GM18498 (cell line): ENCODE results near the gene EXD1.

Experiments
- ATAC-seq: cut with Tn5 transposase; IDR thresholded peaks from one replicate; pipeline ENCODE4 v1.9.1; 2021; ENCODE audit warnings: mild to moderate bottlenecking, moderate library complexity; ENCODE audit not compliant: unreplicated experiment

Gene EXD1

DNA sequence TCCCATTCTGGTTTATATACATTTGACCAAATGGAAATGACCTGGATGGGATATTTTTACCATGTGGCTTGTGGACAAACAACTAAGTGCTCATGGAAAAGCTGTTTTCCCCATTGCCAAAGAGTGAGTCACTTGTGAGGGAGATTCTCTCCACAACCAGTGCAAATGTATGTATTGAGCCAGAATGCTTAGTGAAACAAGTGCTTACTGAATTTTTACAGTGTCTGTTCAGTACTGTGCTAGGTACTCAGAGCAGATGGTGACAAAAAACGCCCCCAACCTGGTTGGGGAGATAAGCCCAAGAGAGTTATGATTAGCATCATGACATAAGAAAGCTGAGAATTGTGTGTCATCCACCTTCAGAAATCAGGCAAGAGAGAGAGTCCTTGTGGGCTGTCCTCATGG is 2.8 kb upstream of the EXD1 start:
- ATAC-seq: no peak

DNA sequence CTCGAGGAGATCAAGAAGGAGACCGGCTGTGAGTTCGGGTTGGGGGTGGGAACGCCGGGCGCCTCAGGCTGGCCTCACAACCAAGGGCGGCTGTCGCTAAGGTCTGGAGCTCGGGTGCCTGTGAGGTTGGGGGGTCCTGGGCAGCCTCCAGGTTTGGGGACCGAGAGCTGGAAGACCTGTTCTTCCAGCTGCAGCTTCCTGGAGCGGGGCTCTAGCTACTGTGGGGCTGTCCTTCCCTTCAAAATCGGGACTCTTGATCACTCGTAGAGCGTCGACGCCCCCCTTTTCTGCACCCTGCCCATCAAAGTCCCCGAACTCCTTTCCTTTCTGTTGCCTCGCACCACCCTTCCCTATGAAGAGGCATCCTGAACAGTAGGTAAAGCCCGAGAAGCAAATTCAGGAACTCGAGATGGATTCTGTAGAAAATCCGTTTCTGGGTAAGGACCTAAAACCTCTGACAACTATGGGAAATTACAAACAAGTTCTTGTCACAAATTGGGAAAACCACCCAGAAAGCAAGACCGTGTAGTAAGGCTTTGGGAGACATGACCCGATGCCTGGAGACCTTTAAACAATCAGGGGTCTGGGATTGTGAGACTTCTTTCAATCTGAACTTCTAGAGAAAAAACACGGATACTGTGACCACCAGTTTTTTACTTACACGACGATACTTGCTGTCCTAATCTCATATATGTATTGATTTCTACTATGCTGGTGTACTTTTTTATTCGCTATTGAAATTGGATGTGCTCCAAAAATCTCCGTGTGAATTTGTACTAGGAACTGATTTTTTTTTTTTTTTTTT is 1.1 kb upstream of the EXD1 start:
- peak; percentile 40 for ATAC-seq

DNA sequence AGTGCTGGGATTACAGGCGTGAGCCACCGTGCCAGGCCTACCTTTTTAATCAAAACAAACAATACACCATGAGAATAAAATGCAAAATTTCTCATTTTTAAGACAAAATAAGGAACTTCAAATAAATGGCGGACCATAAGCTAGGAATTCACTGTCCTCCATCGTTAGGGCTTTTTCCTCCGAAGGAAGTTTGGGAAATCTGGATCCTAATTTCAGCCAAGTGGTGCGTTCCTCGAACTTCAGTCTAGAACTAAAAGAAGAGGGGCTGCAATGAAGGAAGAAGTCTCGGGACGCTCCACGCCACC is 260 bp downstream of the EXD1 start:
- ATAC-seq: no peak

DNA sequence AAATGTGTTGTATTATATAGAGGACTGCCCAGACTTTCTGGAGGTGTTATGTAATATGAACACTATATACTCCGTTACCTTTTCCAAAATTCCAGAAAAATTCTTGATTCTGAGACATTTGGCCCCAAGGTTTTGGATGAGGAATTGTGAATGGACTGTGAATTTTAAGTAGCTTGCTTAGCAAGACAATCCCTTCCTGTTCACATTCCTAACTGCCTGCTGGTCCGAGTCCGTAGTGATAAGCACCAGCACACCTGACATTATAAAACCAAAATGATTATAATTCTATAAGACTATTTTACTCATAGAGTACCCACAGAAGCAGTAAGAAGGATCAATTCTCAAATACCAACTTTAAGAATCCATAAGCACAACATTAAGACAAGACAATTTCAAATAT is 11.2 kb downstream of the EXD1 start:
- no peak for ATAC-seq

DNA sequence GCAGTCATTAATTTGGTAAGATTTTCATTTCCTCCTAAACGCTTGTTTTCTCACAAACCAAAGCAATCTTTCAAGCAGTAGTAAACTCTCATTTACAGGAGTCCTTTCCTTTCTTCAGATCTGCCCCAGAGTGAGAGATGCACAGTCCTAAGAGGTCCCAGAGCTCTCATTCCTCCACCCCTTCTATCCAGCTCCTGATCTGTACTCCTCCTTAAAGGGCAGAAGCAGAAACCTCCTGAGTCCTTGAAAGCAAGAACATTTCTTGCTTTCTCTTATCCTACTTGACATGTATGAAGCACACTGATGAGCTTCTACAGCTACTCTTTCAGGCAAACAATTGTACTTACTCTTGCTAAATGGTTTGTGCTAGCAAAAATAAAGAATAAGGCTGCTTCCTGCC is 11.7 kb downstream of the EXD1 start:
- ATAC-seq: no peak

DNA sequence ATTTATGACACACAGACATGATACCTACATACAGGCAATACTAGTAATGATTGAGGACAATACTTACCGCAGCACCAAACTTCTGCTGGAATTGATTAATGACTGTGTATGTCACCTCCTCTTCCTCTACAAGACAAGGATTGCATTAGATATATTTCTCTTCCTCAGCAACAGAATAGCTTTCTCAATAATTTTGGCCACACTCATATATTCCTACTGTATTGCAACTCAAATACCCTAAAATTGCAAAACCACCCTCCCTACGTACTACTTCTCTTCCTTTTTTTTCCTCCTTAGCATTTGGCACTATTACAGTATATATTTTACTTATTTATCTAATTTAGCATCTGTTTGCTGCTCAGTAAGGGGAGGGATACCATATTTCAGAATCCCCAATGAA is 14.8 kb downstream of the EXD1 start:
- no peak for ATAC-seq

DNA sequence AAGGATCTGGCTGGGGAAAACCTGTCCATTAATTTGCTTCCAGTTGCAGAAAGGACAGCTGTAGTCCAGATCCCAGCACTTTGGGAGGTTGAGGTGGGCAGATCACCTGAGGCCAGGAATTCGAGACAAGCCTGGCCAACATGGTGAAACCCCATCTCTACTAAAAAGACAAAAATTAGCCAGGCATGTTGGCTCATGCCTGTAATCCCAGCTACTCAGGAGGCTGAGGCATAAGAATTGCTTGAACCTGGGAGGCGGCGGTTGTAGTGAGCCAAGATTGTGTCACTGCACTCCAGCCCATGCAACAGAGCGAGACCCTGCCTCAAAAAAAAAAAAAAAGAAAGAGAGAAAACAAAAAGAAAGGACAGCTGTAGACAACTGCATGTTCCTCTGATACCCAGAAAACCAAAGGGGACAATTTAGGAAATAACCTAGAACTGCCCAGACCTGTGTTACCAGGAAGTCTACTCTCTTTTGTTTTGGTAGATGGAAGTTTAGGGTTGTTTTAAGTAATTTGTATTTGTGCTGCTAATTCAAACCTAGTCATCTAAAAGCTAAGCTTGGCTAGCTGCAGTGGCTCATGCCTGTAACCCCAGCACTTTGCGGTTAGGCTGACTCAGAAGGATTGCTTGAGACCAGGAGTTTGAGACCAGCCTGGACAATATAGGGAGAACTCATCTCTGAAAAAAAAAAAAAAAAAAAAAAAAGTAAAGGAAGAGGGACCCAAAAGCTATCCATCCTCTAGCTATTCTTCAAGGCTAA is 22.7 kb downstream of the EXD1 start:
- ATAC-seq: no peak

DNA sequence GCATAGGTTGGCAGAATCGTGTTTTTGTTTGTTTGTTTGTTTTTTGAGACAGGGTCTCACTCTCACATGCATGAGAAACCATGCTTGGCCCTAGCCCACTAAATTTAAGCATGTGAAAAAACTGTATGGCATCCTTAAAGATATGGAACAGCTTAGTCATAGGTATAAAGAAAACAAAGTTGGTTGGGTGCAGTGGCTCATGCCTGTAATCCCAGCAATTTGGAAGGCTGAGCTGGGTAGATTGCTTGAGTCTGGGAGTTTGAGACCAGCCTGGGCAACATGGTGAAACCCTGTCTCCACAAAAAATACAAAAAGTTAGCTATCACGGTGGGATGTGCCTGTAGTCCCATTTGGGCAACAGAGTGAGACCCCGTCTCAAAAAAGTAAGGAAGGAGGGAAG is 25.2 kb downstream of the EXD1 start:
- ATAC-seq: no peak

DNA sequence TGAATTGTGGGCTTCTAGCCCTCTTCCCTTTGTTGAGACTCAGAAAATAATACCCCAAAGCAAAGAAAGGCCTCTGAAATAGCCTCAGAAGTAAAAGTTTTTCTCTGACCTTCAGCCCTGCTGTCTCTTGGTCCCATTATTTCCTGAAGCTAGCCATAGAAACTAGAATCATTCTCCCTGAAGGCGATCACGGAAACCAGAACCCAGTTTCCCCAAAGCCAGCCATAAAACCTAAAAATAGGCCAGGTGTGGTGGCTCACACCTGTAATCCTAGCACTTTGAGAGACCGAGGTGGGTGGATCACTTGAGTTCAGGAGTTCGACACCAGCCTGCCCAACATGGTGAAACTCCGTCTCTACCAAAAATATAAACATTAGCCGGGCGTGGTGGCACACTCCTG is 27.2 kb downstream of the EXD1 start:
- ATAC-seq: no peak

DNA sequence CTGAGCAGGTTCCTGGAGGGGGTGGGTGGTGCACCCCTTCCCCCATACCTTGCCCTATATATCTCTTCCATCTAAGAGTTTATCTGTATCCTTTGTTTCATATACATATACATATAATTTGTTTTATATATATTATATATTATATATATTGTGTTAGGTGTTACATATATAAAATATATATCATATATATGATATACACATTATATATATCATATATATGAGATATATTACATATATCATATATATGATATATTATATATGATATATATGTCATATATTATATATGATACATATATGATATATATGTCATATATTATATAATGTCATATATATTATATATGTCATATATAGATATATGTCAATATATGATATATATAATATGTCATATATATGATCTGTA is 31.1 kb downstream of the EXD1 start:
- ATAC-seq: no peak

DNA sequence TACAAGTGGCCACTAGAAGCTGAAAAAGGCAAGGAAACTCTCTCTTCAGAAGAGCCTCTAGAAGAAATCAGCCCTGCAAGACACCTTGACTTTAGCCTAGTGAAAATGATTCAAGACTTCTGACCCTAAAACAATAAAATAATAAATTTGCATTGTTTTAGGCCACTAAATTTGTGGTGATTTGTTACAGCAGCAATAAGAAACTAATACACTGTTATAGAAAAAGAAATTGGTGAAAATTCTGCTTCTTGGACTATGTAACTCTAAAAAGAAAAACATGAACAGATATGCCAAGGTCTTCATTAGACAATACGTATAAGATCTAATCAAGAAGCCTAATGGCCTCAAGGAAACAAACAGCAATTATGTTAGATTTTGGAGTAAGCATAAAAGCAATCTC is 36.1 kb downstream of the EXD1 start:
- no peak for ATAC-seq

DNA sequence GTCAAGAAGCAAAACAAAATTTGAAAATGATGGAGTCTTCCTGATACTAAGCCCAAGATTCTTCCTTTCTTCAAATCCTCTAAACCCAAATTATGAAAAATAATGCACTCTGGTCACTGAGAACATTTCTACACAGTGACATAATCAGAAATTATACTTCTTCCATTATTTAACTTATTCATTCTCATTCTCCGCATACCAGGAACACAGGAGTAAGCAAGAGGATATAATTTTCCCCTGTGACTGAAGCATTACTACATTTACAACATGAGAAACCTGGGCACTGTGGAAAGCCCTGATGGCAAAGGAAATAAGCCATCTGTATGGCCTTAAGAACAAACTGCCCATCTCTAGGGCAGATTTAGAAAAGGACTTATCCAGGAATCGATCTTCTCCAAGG is 47.0 kb downstream of the EXD1 start:
- no peak for ATAC-seq

DNA sequence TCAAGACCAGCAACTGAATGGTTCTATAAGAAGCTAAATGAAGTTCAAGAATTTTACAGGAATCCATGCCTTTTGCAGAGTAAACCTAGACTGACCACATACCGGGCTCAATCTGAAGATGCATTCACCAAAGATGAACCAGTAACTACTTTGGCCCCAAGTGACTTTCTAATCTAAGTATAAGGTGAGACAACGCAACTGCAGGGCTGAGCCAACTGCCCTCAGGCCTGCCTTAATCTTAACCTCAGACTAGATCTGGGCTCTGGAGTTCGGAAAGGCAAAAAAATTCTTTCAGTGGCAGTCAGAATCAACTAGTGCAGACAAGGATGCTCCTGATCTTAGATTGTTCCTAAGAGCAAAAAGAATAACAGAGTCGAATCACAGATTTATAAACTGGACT is 48.3 kb downstream of the EXD1 start:
- no peak for ATAC-seq

DNA sequence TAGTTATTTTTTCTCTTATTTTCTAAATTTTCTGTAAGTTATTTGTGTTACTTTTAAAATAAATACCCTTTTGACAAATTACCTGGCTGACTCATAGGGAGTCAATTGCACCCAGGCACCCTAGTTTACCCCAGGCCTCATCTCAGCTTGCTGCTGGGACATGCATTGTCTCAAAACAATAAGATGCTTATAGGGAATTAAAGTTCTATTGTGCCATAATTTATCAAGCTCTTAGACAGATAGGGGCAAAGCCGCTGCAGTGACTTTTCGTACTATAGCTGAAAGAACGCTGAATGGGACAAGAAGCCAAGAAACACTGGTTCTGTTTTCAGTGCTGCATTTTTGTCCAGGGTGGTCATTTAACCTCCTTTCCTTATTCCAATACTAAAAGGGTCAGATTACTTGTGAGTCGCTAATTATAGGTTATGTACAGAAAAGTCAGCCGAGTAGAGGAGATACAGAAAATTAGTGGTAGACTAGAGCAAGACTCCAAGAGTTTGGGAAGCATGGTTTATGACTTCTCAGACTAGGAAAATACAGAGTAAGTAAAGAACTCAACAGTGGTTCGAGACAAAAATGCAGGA is 50.3 kb downstream of the EXD1 start:
- no peak for ATAC-seq

DNA sequence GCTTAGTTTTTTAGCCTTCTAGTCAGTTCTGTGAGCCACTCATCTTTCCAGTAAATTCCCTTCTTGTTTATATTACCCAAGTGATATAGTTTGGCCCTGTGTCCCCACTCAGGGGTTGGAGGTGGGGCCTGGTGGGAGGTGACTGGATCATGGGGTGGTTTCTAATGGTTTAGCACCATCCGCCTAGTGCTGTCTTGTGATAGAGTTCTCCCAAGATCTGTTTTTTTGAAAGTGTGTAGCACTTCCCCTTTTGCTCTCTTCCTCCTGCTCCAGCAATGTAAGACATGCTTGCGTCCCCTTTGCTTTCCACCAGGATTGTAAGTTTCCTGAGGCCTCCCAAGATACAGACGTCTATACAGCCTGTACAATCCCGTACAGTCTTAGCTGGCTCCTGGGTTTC is 60.8 kb downstream of the EXD1 start:
- no peak for ATAC-seq

DNA sequence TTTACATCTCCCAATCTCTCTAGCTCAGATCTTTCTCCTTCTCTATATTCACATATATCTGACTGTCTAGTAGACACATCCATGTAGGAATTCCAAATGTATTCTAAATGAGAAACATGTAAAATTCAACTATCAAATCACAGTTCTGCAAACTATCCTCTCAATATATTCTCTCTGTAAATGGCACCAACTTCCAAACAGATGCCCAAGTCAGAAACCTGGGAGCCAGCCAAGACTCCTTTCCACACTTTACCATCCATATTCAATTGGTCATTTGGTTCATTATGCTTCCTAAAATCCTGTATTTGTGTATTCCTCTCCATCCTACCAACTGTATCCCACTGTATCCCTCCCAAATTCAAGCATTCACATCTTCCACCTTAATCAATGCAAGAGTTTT is 61.5 kb downstream of the EXD1 start:
- no peak for ATAC-seq

DNA sequence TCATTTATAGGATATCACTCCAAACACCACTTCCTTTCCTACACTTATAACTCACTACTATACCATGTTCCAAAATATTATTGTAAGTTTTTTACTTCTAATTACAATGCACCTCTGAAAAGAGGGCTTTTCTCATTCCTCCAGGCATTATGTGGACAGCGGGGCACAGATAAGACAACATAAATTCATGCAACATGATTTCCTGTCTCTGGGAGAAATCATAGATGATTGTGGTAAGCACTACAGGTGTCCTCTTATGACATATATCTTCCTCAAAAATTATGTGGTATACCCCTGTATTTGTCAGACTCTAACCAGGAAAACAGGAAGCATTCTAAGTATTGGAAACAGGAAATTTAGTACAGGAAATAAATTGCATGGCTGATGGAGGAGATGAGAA is 68.8 kb downstream of the EXD1 start:
- ATAC-seq: no peak

DNA sequence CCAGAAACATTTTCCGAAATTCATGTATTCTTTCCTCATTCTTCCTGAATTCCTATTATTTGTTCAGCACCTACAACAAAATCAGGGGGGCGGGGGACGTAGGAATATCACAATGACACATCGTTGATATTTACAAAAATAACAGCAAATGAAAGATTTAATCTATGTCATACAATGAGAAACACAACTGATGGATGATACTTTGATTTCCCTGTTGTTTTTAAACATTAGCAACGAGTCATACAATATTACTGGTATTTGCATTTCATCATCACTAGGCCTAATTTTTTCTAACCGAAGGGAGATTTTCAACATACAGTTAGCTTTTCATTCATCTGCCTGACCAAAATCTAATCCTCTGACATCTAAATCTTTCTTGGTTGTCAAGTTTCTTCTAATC is 69.2 kb downstream of the EXD1 start:
- ATAC-seq: no peak

DNA sequence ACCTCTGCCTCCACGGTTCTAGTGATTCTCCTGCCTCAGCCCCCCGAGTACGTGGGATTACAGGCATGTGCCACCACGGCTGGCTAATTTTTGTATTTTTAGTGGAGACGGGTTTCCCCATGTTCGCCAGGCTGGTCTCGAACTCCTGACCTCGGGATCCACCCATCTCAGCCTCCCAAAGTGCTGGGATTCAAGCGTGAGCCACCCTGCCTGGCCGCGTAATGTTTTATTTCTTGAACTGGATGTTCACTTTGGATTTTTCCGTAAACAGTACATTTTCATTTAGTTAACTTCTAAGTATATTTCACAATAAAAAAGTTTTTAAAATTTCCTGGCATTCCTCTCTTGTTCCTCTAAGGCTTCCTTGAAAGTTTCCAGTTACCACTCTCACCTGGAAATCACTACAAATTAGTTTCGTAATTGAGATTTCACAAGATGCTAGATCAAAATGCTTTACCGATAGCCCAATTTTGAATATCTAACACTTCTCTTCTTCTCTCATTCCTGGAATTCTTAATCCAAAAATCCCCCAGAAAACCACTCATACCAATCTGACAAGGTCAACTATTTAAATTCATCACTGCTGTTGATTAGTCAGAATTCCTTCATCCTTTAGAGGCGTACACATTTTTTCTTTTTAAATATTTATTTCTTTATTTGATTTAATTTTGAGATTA is 69.8 kb downstream of the EXD1 start:
- no peak for ATAC-seq

DNA sequence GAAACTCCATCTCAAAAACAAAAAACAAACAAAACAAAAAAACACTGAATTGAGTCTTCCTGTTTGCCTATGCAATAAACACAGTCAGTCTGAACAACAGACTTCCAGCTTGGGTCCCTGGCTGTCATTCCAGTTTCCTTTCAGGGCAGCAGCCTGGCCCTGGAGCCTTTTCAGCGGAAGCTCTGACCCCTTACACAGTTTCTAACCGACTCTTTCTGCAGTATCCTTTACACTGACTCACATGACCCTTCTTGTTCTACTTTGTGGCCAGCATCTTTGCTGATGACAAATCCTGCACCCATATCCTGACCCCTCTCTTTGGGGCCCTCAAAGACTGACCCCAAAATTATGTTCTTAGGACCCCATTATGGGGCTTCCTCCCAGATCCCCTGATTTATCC is 76.1 kb downstream of the EXD1 start:
- ATAC-seq: no peak

DNA sequence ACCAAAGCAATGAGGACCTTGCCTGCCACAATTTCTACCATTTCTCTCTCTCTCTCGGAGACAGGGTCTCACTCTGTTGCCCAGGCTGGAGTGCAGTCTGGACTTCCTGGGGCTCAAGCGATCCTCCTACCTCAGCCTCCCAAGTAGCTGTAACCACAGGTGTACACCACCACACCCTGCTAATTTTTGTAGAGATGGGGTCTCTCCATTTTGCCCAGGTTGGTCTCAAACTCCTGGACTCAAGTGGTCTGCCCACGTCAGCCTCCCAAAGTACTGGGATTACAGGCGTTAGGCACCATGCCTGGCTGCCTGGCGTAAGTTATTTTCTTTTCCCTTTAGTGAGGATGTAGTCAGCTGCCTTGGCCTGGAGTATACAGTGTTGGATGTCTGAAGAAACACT is 76.8 kb downstream of the EXD1 start:
- ATAC-seq: no peak

DNA sequence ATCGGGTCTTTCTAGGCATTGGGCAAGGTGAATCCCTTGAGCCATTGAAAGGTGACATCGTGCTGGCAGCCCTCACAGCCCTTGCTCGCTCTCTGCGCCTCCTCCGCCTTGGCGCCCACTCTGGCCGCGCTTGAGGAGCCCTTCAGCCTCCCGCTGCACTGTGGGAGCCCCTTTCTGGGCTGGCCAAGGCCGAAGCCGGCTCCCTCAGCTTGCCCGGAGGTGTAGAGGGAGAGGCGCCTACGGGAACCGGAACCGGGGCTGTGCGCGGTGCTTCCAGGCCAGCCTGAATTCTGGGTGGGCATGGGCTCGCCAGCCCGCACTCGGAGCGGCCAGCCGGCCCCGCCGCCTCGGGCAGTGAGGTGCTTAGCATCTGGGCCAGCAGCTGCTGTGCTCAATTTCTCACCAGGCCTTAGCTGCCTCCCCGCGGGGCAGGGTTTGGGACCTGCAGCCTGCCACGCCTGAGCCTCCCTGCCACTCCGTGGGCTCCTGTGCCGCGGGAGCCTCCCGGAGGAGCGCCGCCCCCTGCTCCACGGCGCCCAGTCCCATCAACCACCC is 79.0 kb downstream of the EXD1 start:
- no peak for ATAC-seq
